Mucosa of descending colon (tissue), 3 donors: ENCODE measurements around the gene ERICH6. TPM values are rescaled to one million over a fixed set of nuclear protein-coding genes. Genes with fewer than 3 reads are reported as not detected.
A peak's percentile ranks its signal among the peaks of the same experiment; 100 is the strongest.

Experiments
- ATAC-seq: fragments of 200-7000 bp; cut with Tn5 transposase; one replicate; pipeline ENCODE4 v1.9.1; 2020; ENCODE audit warnings: mild to moderate bottlenecking, moderate library complexity
- DNase-seq, 3 donors: peaks; one replicate each; pipeline ENCODE4 v3.0.0-alpha.2; 2020
- H3K36me3 ChIP-seq: fragments of 200-600 bp; one replicate; pipeline ENCODE4 v1.8.0; 2021; ENCODE audit warnings: low read depth, mild to moderate bottlenecking
- H3K4me1 ChIP-seq: fragments of 200-600 bp; one replicate; pipeline ENCODE4 v1.8.0; 2021; ENCODE audit warnings: low read depth, mild to moderate bottlenecking
- H3K4me3 ChIP-seq: fragments of 200-600 bp; one replicate; pipeline ENCODE4 v1.8.0; 2021; ENCODE audit warnings: mild to moderate bottlenecking
- H3K9me3 ChIP-seq: fragments of 200-600 bp; one replicate; pipeline ENCODE4 v1.8.0; 2021; ENCODE audit warnings: mild to moderate bottlenecking
- intact Hi-C, 2 donors: fragments of 100-400 bp; cut with DNase I in 1 of 2; cut with micrococcal nuclease in 1 of 2; formaldehyde crosslinking; loops; one replicate each; pipeline versions ENCODE4 v1.11.0 to v1.11.1; 2022; cut with DNase I, micrococcal nuclease
- total RNA-seq, 3 donors: library from RNA; stranded (reverse); fragmentation: NEBNext Ultra II Directional in 2 of 3; extraction: Animal tissue kit (Norgen Biotek cat#: 25700) in 2 of 3; gene quantifications; one replicate each; pipeline versions ENCODE4 v1.2.1 to v1.2.4, GENCODE V29; 2021 to 2023
- TF ChIP-seq, protein P1 (sequence below): fragments of 200-600 bp; IDR thresholded peaks from one replicate; pipeline ENCODE4 v1.8.0; 2022; ENCODE audit warnings: antibody characterized with exemption, mild to moderate bottlenecking
- donor health status: DM: no; HTN: no; CAD: no; lungs with moderate emphysema.
- donor health status: DM: no; HTN: no; CAD: no.
- donor health status: DM: no; HTN: yes; CAD: no.

The ERICH6 gene
- total RNA-seq, 3 donors from 2014 or later, result not detected

DNA sequence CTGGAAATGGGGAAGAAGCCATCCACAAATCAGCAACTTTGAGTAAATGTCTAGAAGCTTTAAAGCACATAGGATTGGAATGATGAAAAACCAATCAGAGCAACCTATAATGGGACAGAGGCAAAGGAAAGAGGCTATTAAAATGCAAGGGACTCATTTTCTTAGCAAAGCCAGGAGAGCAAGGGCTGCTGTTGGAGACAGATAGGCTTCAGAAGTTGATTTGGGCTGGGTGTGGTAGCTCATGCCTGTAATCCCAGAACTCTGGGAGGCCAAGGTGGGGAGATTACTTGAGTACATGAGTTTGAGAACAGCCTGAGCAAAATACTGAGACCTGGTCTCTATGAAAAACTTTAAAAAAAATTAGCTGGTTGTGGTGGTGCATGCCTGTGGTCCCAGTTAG is 16.1 kb downstream of the ERICH6 start:
- H3K36me3 ChIP-seq, result no peaks in the 10 kb centered on the region

DNA sequence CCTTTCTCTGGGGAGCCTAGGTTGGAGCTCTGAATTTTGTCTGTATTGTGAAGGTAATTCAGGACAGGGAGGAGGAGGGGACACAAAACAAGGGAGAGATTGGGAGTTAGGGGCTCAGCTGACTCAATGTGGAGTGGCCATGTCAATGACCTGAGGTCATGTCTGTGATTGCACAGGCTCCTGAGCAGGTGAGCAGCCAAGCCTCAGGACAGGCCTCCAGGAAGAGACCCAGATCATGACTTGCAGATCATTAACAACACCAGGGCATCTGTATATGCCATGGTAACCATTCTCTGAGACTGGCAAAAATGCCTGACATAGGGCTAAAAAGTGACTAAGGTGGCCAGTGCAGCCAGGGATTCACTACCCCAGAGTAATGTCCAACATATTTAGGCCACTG is 20.9 kb downstream of the ERICH6 start:
- DNase-seq, result no peak

More for the DNA sequence above, 16.1 kb downstream of the ERICH6 start:
- TF ChIP-seq, protein P1, sequence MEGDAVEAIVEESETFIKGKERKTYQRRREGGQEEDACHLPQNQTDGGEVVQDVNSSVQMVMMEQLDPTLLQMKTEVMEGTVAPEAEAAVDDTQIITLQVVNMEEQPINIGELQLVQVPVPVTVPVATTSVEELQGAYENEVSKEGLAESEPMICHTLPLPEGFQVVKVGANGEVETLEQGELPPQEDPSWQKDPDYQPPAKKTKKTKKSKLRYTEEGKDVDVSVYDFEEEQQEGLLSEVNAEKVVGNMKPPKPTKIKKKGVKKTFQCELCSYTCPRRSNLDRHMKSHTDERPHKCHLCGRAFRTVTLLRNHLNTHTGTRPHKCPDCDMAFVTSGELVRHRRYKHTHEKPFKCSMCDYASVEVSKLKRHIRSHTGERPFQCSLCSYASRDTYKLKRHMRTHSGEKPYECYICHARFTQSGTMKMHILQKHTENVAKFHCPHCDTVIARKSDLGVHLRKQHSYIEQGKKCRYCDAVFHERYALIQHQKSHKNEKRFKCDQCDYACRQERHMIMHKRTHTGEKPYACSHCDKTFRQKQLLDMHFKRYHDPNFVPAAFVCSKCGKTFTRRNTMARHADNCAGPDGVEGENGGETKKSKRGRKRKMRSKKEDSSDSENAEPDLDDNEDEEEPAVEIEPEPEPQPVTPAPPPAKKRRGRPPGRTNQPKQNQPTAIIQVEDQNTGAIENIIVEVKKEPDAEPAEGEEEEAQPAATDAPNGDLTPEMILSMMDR, result no peak
- H3K4me1 ChIP-seq, result no peaks in the 10 kb centered on the region
- ATAC-seq (no peak), DNase-seq (no peak)
- no peak overlapping the region for H3K4me3 ChIP-seq
- intact Hi-C loops, result no loop called here
- H3K9me3 ChIP-seq, result peaks cover 10% of the 10 kb centered on the region

DNA sequence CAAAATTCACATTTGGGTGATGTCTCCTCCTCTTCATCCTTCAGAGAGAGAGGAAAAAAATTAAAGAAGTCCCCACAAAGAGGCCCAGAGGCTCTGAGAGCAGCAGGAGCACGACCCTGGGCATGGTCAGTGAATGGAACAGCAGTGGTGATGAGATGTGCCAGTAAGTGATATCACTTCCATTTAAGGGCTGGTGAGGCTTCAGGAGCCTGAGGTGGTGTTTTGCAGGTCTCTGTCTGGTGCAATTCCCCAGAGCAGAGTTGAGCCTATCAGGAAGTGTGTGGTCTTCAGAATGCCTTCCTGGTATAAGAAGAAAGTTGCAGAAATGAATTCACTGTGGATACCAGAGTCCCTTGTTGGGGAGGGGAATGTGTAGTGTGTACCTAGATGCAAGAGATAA is 21.4 kb downstream of the ERICH6 start:
- DNase-seq (no peak), ATAC-seq (no peak)
- Histone ChIP-seq H3K4me3 (no peak overlapping the region), H3K9me3 (no peaks in the 10 kb centered on the region), H3K36me3 (no peaks in the 10 kb centered on the region), H3K4me1 (no peaks in the 10 kb centered on the region)
- TF ChIP-seq, protein P1, result no peak
- intact Hi-C loops, result no loop called here

More for the DNA sequence above, 20.9 kb downstream of the ERICH6 start:
- Histone ChIP-seq H3K4me1 (no peaks in the 10 kb centered on the region), H3K36me3 (no peaks in the 10 kb centered on the region), H3K9me3 (no peaks in the 10 kb centered on the region), H3K4me3 (no peak overlapping the region)
- TF ChIP-seq, protein P1, result no peak
- intact Hi-C loops, result no loop called here
- no peak for ATAC-seq

DNA sequence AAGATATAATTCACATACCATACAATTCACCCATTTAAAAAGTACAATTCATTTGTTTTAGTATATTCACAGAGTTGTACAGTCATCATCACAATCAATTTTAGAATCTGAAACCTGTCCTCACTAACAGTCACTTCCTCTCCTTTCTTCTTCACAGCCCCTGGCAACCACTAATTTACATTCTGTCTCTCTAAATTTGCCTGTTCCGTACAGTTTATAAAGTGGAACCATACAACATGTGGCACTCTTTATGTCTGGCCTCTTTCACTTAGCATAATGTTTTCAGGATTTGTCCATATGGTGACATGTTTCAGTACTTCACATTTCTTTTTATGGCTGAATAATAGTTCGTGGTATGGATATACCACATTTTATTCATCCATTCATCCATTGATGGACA is 22.7 kb downstream of the ERICH6 start:
- ATAC-seq (peak; percentile 49), DNase-seq (no peak)
- intact Hi-C loops, result no loop called here
- TF ChIP-seq, protein P1, result no peak
- Histone ChIP-seq H3K9me3 (peaks cover 4% of the 10 kb centered on the region), H3K4me3 (no peak overlapping the region), H3K4me1 (no peaks in the 10 kb centered on the region), H3K36me3 (no peaks in the 10 kb centered on the region)

DNA sequence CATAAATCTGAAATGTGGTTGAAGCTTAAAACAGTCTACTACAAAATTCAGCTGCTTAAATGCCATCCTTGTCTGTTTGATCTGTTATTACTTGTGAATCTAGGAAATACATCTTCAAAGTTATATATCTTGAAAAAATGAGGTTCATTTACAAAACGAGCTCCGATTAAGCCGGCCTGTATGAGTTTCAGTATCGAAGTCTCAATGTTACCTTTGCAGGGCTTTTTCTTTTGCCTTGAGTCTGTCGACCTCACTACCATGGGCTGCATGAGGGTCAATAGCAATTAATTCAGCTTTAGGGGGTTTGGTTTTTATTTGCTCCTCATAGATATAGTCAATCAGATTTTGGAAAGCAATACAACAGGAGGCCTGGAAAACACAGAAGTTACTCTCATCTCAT is 23.2 kb downstream of the ERICH6 start:
- peaks cover 9% of the 10 kb centered on the region for H3K9me3 ChIP-seq
- H3K4me1 ChIP-seq, result no peaks in the 10 kb centered on the region
- TF ChIP-seq, protein P1, result no peak
- DNase-seq (no peak), ATAC-seq (no peak)
- no peaks in the 10 kb centered on the region for H3K36me3 ChIP-seq
- H3K4me3 ChIP-seq, result no peak overlapping the region
- intact Hi-C loops, result no loop called here

DNA sequence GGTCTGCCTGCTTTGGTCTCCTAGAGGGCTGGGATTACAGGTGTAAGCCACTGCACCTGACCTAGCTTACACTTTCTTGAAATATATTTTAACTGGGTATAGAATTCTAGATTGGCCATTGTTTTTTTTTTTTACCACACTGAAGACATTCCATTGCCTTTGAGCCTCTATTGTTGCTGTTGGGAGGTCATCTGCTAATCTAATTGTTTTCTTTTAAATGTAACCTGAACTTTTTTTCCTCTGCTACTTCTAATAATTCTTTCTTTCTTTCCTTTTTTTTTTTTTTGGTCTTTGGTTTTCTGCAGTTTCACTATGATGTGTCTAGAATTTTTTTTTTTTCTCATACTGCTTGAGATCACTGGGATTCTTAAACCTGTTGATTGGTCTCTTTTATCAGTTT is 28.1 kb downstream of the ERICH6 start:
- H3K4me3 ChIP-seq, result no peak overlapping the region
- no peak for ATAC-seq
- intact Hi-C loops, result no loop called here
- H3K36me3 ChIP-seq, result no peaks in the 10 kb centered on the region
- peaks cover 16% of the 10 kb centered on the region for H3K9me3 ChIP-seq
- no peaks in the 10 kb centered on the region for H3K4me1 ChIP-seq
- TF ChIP-seq, protein P1, result no peak
- DNase-seq, result no peak
